Calu3 (cell line): ENCODE data around the gene ZNF532. TPM values are rescaled to one million over a fixed set of nuclear protein-coding genes. Genes with fewer than 3 reads are reported as not detected.
A peak's percentile ranks its signal among the peaks of the same experiment; 100 is the strongest.
"Not testable (repeated sequence)": the region's sequence is repeated elsewhere in the genome, so short reads cannot be mapped to it uniquely, and the experiment has no call there.

Experiments used
- BruUV-seq: library from RNA; stranded (reverse); fragments of 400-500 nt; replicated peaks from 2 replicates; lab custom pipeline; 2021; lab: Mats Ljungman, UMichigan
- CTCF ChIA-PET: fragments of 300-600 bp; sonication (Branson Sonifier 250); formaldehyde crosslinking; loops from one replicate; lab custom pipeline; 2022; ENCODE audit warnings: antibody characterized with exemption; lab: Charles Lee
- DNase-seq: peaks from one replicate; pipeline ENCODE4 v3.0.0; 2022
- H3K27ac Mint-ChIP-seq: one replicate; pipeline ENCODE4 v1.8.0; 2022; ENCODE audit warnings: mixed read lengths; ENCODE audit not compliant: unreplicated experiment
- H3K27me3 Mint-ChIP-seq: one replicate; pipeline ENCODE4 v1.8.0; 2022; ENCODE audit warnings: mixed read lengths; ENCODE audit not compliant: unreplicated experiment
- H3K36me3 Mint-ChIP-seq: one replicate; pipeline ENCODE4 v1.8.0; 2022; ENCODE audit warnings: mild to moderate bottlenecking, moderate library complexity, mixed read lengths; ENCODE audit not compliant: insufficient read depth, unreplicated experiment
- H3K4me1 Mint-ChIP-seq: one replicate; pipeline ENCODE4 v1.8.0; 2022; ENCODE audit warnings: mild to moderate bottlenecking, low read depth, mixed read lengths; ENCODE audit not compliant: unreplicated experiment
- H3K4me3 Mint-ChIP-seq: one replicate; pipeline ENCODE4 v1.8.0; 2022; ENCODE audit warnings: mild to moderate bottlenecking, low read depth, moderate library complexity, mixed read lengths; ENCODE audit not compliant: unreplicated experiment
- H3K9me3 Mint-ChIP-seq: one replicate; pipeline ENCODE4 v1.8.0; 2022; ENCODE audit warnings: low read depth, mixed read lengths; ENCODE audit not compliant: unreplicated experiment
- CTCF ChIP-seq: fragments of 200-600 bp; IDR thresholded peaks from one replicate; pipeline ENCODE4 v1.8.0; 2022; ENCODE audit warnings: antibody characterized with exemption; ENCODE audit not compliant: unreplicated experiment
- intact Hi-C: fragments of 100-400 bp; cut with micrococcal nuclease; formaldehyde crosslinking; loops from one replicate; pipeline ENCODE4 v1.10.0; 2022; ENCODE audit not compliant: unreplicated experiment
- total RNA-seq: library from RNA; stranded (reverse); gene quantifications from 2 replicates; pipeline ENCODE4 v1.2.3, GENCODE V29; 2022

Gene ZNF532
- total RNA-seq, 1 experiment from 2014 or later, result 150 TPM

- BruUV-seq, result no TSS peak
- no peak for TF ChIP-seq CTCF
- intact Hi-C loops, result loop anchor here (1.0 kb wide), 1 partner anchor 62 kb away; no protein-coding TSS in a partner anchor
- Mint-ChIP-seq H3K27me3 (no peaks in the 10 kb centered on the region), H3K9me3 (no peaks in the 10 kb centered on the region), H3K36me3 (peaks cover 28% of the 10 kb centered on the region), H3K4me1 (peaks cover 67% of the 10 kb centered on the region), H3K4me3 (peak overlapping the region; percentile 37), H3K27ac (peak overlapping the region; percentile 95)
- CTCF ChIA-PET, result interaction anchor here (0.6 to 1.2 kb wide), 4 partner anchors 11 to 220 kb away, joined by 3 to 6 read pairs (median 4); no protein-coding TSS in a partner anchor
- no peak for DNase-seq
These were observed 13.7 kb upstream of the ZNF532 start for GRCh38 chr18:58850786-58851469.

- BruUV-seq, result no TSS peak
These were observed 12.8 kb upstream of the ZNF532 start for GRCh38 chr18:58851856-58852255.

GRCh38 chr18:58852629-58853028, 12.0 kb upstream of the ZNF532 start:
- intact Hi-C loops, result no loop called here
- no TSS peak for BruUV-seq
- CTCF ChIA-PET, result no interaction called here

More at GRCh38 chr18:58851856-58852255, 12.8 kb upstream of the ZNF532 start:
- no peaks in the 10 kb centered on the region for H3K27me3 Mint-ChIP-seq
- H3K9me3 Mint-ChIP-seq, result no peaks in the 10 kb centered on the region
- intact Hi-C loops, result no loop called here
- H3K27ac Mint-ChIP-seq, result peak overlapping the region; percentile 95
- H3K4me3 Mint-ChIP-seq, result no peak overlapping the region
- CTCF ChIA-PET, result no interaction called here
- DNase-seq, result no peak
- peaks cover 58% of the 10 kb centered on the region for H3K4me1 Mint-ChIP-seq
- no peak for TF ChIP-seq CTCF
- peaks cover 27% of the 10 kb centered on the region for H3K36me3 Mint-ChIP-seq

GRCh38 chr18:58853561-58853960, 11.1 kb upstream of the ZNF532 start:
- Mint-ChIP-seq H3K9me3 (no peaks in the 10 kb centered on the region), H3K27ac (no peak overlapping the region), H3K27me3 (no peaks in the 10 kb centered on the region), H3K36me3 (peaks cover 10% of the 10 kb centered on the region), H3K4me3 (no peak overlapping the region), H3K4me1 (peaks cover 47% of the 10 kb centered on the region)
- intact Hi-C loops, result no loop called here
- no peak for TF ChIP-seq CTCF
- DNase-seq, result no peak
- CTCF ChIA-PET, result interaction anchor here (0.7 kb wide), 1 partner anchor 20 kb away, joined by 7 read pairs; no protein-coding TSS in a partner anchor
- BruUV-seq, result no TSS peak

More at GRCh38 chr18:58852629-58853028, 12.0 kb upstream of the ZNF532 start:
- Mint-ChIP-seq H3K4me3 (no peak overlapping the region), H3K9me3 (no peaks in the 10 kb centered on the region), H3K36me3 (peaks cover 19% of the 10 kb centered on the region), H3K4me1 (peaks cover 50% of the 10 kb centered on the region), H3K27me3 (no peaks in the 10 kb centered on the region), H3K27ac (no peak overlapping the region)
- TF ChIP-seq CTCF, result no peak
- DNase-seq, result no peak

GRCh38 chr18:58855521-58855920, 9.2 kb upstream of the ZNF532 start:
- H3K9me3 Mint-ChIP-seq, CTCF ChIA-PET, H3K36me3 Mint-ChIP-seq, H3K27me3 Mint-ChIP-seq, H3K27ac Mint-ChIP-seq, intact Hi-C loops, H3K4me3 Mint-ChIP-seq, BruUV-seq, DNase-seq: not testable (repeated sequence)
- peaks cover 50% of the 10 kb centered on the region for H3K4me1 Mint-ChIP-seq
